GM20000 (cell line): ENCODE results near the gene DDA1.

Experiments
- DNase-seq: peaks from one replicate; pipeline ENCODE4 v3.0.0; 2012; ENCODE audit warnings: low spot score
- CTCF ChIP-seq: IDR thresholded peaks from 2 replicates; pipeline ENCODE4 v1.5.1; 2012; ENCODE audit warnings: mild to moderate bottlenecking, control low read depth; ENCODE audit errors: extremely low read depth, missing control alignments

The DDA1 gene

DNA sequence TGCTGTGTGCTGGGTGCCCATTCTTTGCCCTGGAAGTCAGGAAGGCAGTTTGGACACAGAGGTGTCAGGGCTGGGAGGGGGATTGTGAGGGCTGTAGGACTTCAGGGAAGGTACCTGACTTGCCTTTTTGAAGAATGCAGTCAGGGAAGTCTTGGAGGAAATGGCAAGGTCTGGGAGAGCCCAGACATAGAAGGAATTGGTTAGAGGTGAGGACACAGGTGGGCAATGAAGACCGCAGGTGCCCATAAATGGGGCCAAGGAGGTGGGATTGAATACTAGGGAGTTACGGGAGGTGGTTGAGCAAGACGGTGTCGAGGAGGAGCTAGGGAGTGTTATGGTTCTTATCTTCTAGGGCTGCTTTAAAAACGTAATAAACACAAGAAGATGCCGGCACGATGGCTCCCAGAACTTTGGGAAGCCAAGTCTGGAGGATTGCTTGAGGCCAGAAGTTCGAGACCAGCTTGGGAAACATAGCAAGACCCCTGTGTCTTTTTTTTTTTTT, 1.4 kb upstream of the DDA1 start:
- no peak for DNase-seq
- TF ChIP-seq CTCF, result no peak

- DNase-seq, result no peak
- TF ChIP-seq CTCF, result no peak
Observed at GRCh38 chr19:17309965-17310461, 650 bp downstream of the DDA1 start.

- no peak for DNase-seq
- TF ChIP-seq CTCF, result no peak
Observed at GRCh38 chr19:17311455-17312188, 2.3 kb downstream of the DDA1 start.

GRCh38 chr19:17312189-17313113, 3.1 kb downstream of the DDA1 start:
- DNase-seq, result no peak
- TF ChIP-seq CTCF, result no peak

GRCh38 chr19:17314007-17314593, 4.7 kb downstream of the DDA1 start:
- no peak for DNase-seq
- no peak for TF ChIP-seq CTCF

GRCh38 chr19:17318966-17319365, 9.6 kb downstream of the DDA1 start:
- DNase-seq, result no peak
- TF ChIP-seq CTCF, result no peak
